Breast epithelium (tissue), 4 donors: ENCODE data around the gene ROR1. TPM values are rescaled to one million over a fixed set of nuclear protein-coding genes. Genes with fewer than 3 reads are reported as not detected.

ENCODE experiments used
- DNase-seq, 2 donors: peaks; one replicate each; pipeline ENCODE4 v3.0.0-alpha.2; 2019; ENCODE audit warnings: low spot score in 2 of 2
- H3K27ac ChIP-seq, 2 donors: fragments of 200-600 bp; sonication (generic) in 1 of 2; one replicate each; pipeline ENCODE4 v1.5.1; 2016 to 2019; ENCODE audit warnings: mild to moderate bottlenecking in 1 of 2
- H3K27me3 ChIP-seq, 2 donors: fragments of 200-600 bp; sonication (generic) in 1 of 2; one replicate each; pipeline versions ENCODE4 v1.5.1 to v1.6.0; 2017 to 2019; ENCODE audit warnings: control low read depth in 1 of 2, mild to moderate bottlenecking in 1 of 2
- H3K36me3 ChIP-seq: fragments of 200-600 bp; one replicate; pipeline ENCODE4 v1.5.1; 2019
- H3K4me1 ChIP-seq, 2 donors: fragments of 200-600 bp; sonication (generic); one replicate each; pipeline ENCODE4 v1.5.1; 2016 to 2019; ENCODE audit warnings: control low read depth in 1 of 2
- H3K4me3 ChIP-seq, 3 donors: fragments of 200-600 bp; sonication (generic); 1 replicate in 2 of 3; 2 replicates in 1 of 3; pipeline ENCODE4 v1.5.1; 2016 to 2019; ENCODE audit warnings: mild to moderate bottlenecking in 3 of 3, moderate library complexity in 2 of 3
- H3K9me3 ChIP-seq, 2 donors: fragments of 200-600 bp; sonication (generic) in 1 of 2; one replicate each; pipeline ENCODE4 v1.5.1; 2016 to 2019; ENCODE audit warnings: control low read depth in 1 of 2
- POLR2A ChIP-seq: fragments of 450-650 bp; IDR thresholded peaks from one replicate; pipeline ENCODE4 v1.6.1; 2016; ENCODE audit warnings: antibody characterized with exemption, mild to moderate bottlenecking, moderate library complexity
- POLR2AphosphoS5 ChIP-seq, 3 donors: sonication (generic); formaldehyde crosslinking; IDR thresholded peaks; one replicate each; pipeline ENCODE4 v1.6.1; 2017; ENCODE audit warnings: antibody characterized with exemption in 3 of 3
- intact Hi-C: fragments of 100-400 bp; cut with DNase I; formaldehyde crosslinking; loops from one replicate; pipeline ENCODE4 v1.15.1; 2023; ENCODE audit warnings: low total_unique reads
- total RNA-seq, 3 donors: library from RNA; depleted of rRNA; stranded (reverse); fragments of >200 nt; gene quantifications; one replicate each; pipeline ENCODE4 v1.1.0, GENCODE V29; 2016
- TF ChIP-seq, protein P1 (sequence below), 3 donors: fragments of 450-650 bp; IDR thresholded peaks; one replicate each; pipeline ENCODE4 v1.5.1; 2016 to 2017; ENCODE audit warnings: antibody characterized with exemption in 3 of 3, mild to moderate bottlenecking in 3 of 3, moderate library complexity in 3 of 3

Gene ROR1
- total RNA-seq, 3 donors from 2014 or later = 5.9 to 11.6 (median 7.7) TPM

GRCh38 chr1:64041371-64042131, 267.7 kb downstream of the ROR1 start:
- TF ChIP-seq, protein P1, sequence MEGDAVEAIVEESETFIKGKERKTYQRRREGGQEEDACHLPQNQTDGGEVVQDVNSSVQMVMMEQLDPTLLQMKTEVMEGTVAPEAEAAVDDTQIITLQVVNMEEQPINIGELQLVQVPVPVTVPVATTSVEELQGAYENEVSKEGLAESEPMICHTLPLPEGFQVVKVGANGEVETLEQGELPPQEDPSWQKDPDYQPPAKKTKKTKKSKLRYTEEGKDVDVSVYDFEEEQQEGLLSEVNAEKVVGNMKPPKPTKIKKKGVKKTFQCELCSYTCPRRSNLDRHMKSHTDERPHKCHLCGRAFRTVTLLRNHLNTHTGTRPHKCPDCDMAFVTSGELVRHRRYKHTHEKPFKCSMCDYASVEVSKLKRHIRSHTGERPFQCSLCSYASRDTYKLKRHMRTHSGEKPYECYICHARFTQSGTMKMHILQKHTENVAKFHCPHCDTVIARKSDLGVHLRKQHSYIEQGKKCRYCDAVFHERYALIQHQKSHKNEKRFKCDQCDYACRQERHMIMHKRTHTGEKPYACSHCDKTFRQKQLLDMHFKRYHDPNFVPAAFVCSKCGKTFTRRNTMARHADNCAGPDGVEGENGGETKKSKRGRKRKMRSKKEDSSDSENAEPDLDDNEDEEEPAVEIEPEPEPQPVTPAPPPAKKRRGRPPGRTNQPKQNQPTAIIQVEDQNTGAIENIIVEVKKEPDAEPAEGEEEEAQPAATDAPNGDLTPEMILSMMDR (IDR thresholded peaks at IDR 0.05) = no peak
- TF ChIP-seq POLR2AphosphoS5 (IDR thresholded peaks at IDR 0.05) (no peak), POLR2A (no peak)
- no peak overlapping the region for H3K4me3 ChIP-seq
- no peaks in the 10 kb centered on the region for H3K27me3 ChIP-seq
- H3K9me3 ChIP-seq = no peaks in the 10 kb centered on the region
- H3K36me3 ChIP-seq = no peaks in the 10 kb centered on the region
- H3K4me1 ChIP-seq = no peaks in the 10 kb centered on the region
- H3K27ac ChIP-seq = peak overlapping the region; percentile 3 to 77
- DNase-seq = no peak
- intact Hi-C loops = no loop called here

DNA sequence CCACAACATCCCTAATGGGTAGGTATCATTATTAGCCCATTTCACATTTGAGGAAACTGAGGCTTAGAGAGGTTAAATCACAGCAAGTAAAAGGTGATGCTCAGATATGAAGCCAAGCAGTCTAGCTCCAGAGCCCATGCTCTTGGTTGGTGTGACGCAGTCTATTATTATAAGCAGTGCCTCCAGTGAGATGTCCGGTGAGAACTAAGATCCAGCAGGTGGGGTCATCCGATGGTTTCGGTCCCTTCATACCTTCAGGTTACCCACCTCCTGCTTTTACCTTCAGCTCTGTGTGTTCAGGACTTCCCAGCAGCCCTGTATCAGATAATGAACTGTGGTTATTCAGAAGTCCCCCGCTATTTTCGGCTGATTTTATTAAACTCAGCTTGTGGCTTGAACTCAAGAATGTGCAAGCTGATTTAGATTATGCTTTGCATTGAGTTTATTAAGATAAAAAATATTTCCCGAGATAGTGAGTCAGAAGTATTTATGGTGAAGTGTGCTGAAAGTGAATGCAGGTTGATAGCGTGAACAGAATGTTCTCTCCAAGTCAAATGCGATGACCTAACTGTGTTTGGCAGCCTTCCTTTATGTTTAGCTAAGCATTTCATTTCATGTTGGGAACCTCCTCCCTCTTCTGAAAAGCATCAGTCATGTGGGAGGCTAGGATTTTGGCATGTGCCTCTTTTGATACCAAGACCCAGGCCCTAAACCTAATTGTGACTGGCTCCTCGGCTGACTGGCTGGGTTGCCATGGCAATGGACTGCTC, 268.7 kb downstream of the ROR1 start:
- intact Hi-C loops = no loop called here
- TF ChIP-seq POLR2A (no peak), POLR2AphosphoS5 (IDR thresholded peaks at IDR 0.05) (peak in 2 of 3 donors; percentile 16 to 50)
- Histone ChIP-seq H3K27ac (peak overlapping the region; percentile 3 to 77), H3K27me3 (no peaks in the 10 kb centered on the region), H3K36me3 (no peaks in the 10 kb centered on the region), H3K4me1 (no peaks in the 10 kb centered on the region), H3K9me3 (no peaks in the 10 kb centered on the region), H3K4me3 (no peak overlapping the region)
- DNase-seq = no peak

DNA sequence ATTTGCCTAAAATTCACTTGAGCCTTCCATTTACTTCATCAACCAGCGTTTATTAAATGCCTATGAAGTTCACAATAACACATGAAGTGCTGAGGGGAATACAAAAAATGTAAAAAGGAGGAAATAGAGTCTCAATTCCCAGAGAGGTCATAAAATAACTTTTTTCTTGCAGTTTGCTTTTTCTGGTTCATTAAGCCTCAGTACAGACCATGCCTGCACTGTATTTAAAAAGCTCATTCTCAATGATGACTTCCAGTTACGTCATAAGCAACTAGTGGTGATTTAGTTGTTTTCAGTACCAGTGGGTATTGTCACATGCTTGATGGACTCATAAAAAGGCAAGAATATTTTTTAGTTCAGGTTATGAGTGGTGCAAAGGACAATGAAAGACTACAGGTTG, 269.5 kb downstream of the ROR1 start:
- Histone ChIP-seq H3K27me3 (no peaks in the 10 kb centered on the region), H3K9me3 (no peaks in the 10 kb centered on the region), H3K4me1 (no peaks in the 10 kb centered on the region), H3K27ac (peak overlapping the region in 1 of 2 donors; percentile 75), H3K36me3 (no peaks in the 10 kb centered on the region), H3K4me3 (no peak overlapping the region)
- no peak for TF ChIP-seq POLR2A
- TF ChIP-seq POLR2AphosphoS5 (IDR thresholded peaks at IDR 0.05) = no peak
- TF ChIP-seq, protein P1 (IDR thresholded peaks at IDR 0.05) = no peak
- no peak for DNase-seq
- intact Hi-C loops = no loop called here

DNA sequence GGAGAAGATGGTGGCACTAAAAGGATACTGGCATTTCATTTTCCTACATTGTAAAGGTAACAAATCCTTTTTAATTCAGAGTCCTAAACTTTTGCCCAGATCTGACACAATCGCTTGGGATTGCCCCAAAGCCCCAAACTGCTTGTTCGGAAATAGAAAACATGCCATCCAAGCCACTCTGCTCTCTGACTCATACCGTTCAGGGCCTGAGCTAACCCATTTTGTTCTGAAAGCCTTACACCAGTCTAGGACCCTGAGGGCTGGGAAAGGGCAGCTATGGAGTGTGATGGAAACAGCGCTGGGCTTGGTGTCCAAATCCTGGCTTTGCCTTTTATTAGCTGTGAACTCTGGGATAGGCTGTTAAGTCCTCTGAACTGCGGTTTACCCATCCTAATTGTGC, 270.2 kb downstream of the ROR1 start:
- H3K4me1 ChIP-seq = no peaks in the 10 kb centered on the region
- no peaks in the 10 kb centered on the region for H3K36me3 ChIP-seq
- H3K4me3 ChIP-seq = no peak overlapping the region
- DNase-seq = no peak
- H3K27me3 ChIP-seq = no peaks in the 10 kb centered on the region
- peak overlapping the region in 1 of 2 donors; percentile 75 for H3K27ac ChIP-seq
- intact Hi-C loops = no loop called here
- TF ChIP-seq POLR2AphosphoS5 (IDR thresholded peaks at IDR 0.05) = no peak
- TF ChIP-seq, protein P1 (IDR thresholded peaks at IDR 0.05) = no peak
- TF ChIP-seq POLR2A = no peak
- H3K9me3 ChIP-seq = no peaks in the 10 kb centered on the region

DNA sequence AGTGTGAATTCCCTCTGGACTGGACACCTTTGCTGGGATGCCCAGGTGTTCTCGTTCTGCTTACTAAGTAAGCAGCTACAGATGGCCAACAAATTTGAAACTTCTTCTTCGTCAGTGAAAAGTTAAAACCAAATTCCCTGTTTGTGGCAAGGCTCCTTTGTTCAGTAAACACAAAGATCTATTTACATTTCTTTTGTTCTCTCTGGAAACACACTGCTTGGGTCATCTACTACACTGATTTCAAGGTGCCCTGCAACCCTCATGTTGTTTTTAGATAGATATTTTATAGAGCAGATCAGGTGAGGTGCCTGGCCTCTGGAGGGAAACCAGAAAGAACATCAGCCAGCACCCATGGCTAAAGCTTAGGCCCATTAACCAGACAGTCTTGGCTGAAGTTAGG, 272.4 kb downstream of the ROR1 start:
- Histone ChIP-seq H3K4me1 (no peaks in the 10 kb centered on the region), H3K27me3 (no peaks in the 10 kb centered on the region), H3K4me3 (no peak overlapping the region), H3K9me3 (no peaks in the 10 kb centered on the region), H3K27ac (no peak overlapping the region), H3K36me3 (no peaks in the 10 kb centered on the region)
- intact Hi-C loops = no loop called here
- no peak for DNase-seq
- TF ChIP-seq POLR2AphosphoS5 (IDR thresholded peaks at IDR 0.05) (no peak), POLR2A (no peak)
- TF ChIP-seq, protein P1 (IDR thresholded peaks at IDR 0.05) = no peak
